A549 treated with CORT108297 at 1 μM for 4 hours (cell line): ENCODE measurements around the gene CHD6. TPM values are rescaled to one million over a fixed set of nuclear protein-coding genes. Genes with fewer than 3 reads are reported as not detected.

ENCODE experiments used
- total RNA-seq: library from RNA; stranded (reverse); fragments of 200-300 nt; extraction: Qiagen RNA extraction; gene quantifications from 5 replicates; pipeline ENCODE4 v1.2.3, GENCODE V29; 2022

The CHD6 gene, protein sequence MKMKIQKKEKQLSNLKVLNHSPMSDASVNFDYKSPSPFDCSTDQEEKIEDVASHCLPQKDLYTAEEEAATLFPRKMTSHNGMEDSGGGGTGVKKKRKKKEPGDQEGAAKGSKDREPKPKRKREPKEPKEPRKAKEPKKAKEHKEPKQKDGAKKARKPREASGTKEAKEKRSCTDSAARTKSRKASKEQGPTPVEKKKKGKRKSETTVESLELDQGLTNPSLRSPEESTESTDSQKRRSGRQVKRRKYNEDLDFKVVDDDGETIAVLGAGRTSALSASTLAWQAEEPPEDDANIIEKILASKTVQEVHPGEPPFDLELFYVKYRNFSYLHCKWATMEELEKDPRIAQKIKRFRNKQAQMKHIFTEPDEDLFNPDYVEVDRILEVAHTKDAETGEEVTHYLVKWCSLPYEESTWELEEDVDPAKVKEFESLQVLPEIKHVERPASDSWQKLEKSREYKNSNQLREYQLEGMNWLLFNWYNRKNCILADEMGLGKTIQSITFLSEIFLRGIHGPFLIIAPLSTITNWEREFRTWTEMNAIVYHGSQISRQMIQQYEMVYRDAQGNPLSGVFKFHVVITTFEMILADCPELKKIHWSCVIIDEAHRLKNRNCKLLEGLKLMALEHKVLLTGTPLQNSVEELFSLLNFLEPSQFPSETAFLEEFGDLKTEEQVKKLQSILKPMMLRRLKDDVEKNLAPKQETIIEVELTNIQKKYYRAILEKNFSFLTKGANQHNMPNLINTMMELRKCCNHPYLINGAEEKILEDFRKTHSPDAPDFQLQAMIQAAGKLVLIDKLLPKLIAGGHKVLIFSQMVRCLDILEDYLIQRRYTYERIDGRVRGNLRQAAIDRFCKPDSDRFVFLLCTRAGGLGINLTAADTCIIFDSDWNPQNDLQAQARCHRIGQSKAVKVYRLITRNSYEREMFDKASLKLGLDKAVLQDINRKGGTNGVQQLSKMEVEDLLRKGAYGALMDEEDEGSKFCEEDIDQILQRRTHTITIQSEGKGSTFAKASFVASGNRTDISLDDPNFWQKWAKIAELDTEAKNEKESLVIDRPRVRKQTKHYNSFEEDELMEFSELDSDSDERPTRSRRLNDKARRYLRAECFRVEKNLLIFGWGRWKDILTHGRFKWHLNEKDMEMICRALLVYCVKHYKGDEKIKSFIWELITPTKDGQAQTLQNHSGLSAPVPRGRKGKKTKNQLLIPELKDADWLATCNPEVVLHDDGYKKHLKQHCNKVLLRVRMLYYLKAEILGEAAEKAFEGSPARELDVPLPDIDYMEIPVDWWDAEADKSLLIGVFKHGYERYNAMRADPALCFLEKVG (N-terminal part only)
- total RNA-seq = 6.0 to 11.8 TPM (median 9.0 TPM) in 5 replicates

DNA sequence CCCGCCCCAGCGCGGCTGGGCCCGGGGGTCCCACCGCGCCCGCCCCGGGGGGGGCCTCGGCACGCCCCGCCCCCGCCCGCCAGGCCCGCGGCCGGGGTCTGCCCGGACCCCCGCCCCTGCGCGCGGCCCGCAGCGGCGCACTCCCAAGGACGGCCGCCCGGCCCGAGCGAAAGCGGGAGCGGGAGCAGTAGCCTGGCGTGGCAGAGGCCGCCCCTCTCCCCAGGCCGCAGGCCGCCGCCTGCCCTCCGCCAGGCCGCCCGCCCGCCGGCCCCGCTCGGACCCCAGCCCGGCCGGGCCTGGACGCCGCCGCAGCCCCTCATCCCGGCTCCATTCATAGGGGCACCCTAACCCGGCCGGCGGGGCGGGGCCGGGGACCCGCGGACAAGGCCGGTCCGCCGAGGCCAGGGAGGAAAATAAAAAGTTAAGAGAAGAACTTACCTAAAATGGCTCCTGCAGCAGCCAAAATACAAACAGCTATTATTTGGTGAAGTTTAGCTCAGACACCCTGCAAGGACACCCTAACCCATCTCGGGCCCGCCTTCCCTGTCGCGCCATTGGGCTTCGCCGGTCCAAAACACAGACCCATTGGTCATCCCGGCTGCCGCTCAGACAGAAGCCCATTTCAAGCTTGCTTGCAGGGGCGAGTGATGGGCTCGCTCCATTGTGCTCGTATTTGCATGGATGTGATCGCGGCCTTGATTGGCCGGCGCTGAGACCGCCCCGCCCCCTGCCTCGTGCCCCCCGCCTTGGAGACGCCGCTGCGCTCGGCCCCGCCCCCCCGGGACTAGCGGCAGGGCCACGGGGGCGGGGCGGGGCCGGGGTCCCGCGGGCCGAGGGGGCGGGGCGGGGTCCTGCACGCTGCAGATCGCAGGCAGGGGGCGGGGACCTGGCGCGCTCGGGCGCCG lies at the start of gene CHD6:
Gene CHD6 (minus strand): TSS at position 476 of the 905 bp plus-strand sequence. CDS start 67,040 bp downstream, outside the sequence.

GRCh38 chr20:41366546-41367392 lies 251.4 kb downstream of the CHD6 start, which contains the start of gene EMILIN3:
Gene EMILIN3, minus strand, starts transcription at chr20:41366818. Its CDS starts 184 bp downstream, at chr20:41366634.

